ENCODE results near the gene ALLC.

ALLC gene

GRCh38 chr2:3630631-3631030 lies 27.4 kb upstream of the ALLC start:
- TF ChIP-seq CTCF (conservative IDR thresholded peaks at IDR 0.05; ENCODE audit: low read depth, low read length): no peak
- no peaks in the 10 kb centered on the region for H3K79me2 ChIP-seq (ENCODE audit: insufficient read depth, low read depth)
- H3K4me2 ChIP-seq: no peak overlapping the region
- no peaks in the 10 kb centered on the region for H3K4me1 ChIP-seq (ENCODE audit: low read depth, poor library complexity, severe bottlenecking)
- no peak overlapping the region for H3K4me3 ChIP-seq (IDR thresholded peaks at IDR 0.05; ENCODE audit: insufficient read depth, low read depth, low read length)
- H3K27me3 ChIP-seq (ENCODE audit: insufficient read depth, low read depth): no peaks in the 10 kb centered on the region
- H3K27ac ChIP-seq: no peak overlapping the region
- no peak overlapping the region for H3K9ac ChIP-seq
- H4K20me1 ChIP-seq (ENCODE audit: insufficient read depth): no peaks in the 10 kb centered on the region
- H3K36me3 ChIP-seq (ENCODE audit: insufficient read depth): no peaks in the 10 kb centered on the region
- H2AFZ ChIP-seq (ENCODE audit: low read depth): no peak overlapping the region

GRCh38 chr2:3631161-3631850 lies 26.7 kb upstream of the ALLC start:
- H4K20me1 ChIP-seq (ENCODE audit: insufficient read depth): no peaks in the 10 kb centered on the region
- H3K27me3 ChIP-seq (ENCODE audit: insufficient read depth, low read depth): no peaks in the 10 kb centered on the region
- H3K27ac ChIP-seq: no peak overlapping the region
- no peak overlapping the region for H3K9ac ChIP-seq
- no peaks in the 10 kb centered on the region for H3K36me3 ChIP-seq (ENCODE audit: insufficient read depth)
- no peak for TF ChIP-seq CTCF (conservative IDR thresholded peaks at IDR 0.05; ENCODE audit: low read depth, low read length)
- no peaks in the 10 kb centered on the region for H3K4me1 ChIP-seq (ENCODE audit: low read depth, poor library complexity, severe bottlenecking)
- no peak overlapping the region for H3K4me3 ChIP-seq (IDR thresholded peaks at IDR 0.05; ENCODE audit: insufficient read depth, low read depth, low read length)
- H3K79me2 ChIP-seq (ENCODE audit: insufficient read depth, low read depth): no peaks in the 10 kb centered on the region
- H2AFZ ChIP-seq (ENCODE audit: low read depth): no peak overlapping the region
- no peak overlapping the region for H3K4me2 ChIP-seq

- Histone ChIP-seq H2AFZ (ENCODE audit: low read depth) (no peak overlapping the region), H3K4me1 (ENCODE audit: low read depth, poor library complexity, severe bottlenecking) (no peaks in the 10 kb centered on the region), H4K20me1 (ENCODE audit: insufficient read depth) (no peaks in the 10 kb centered on the region), H3K4me2 (no peak overlapping the region), H3K36me3 (ENCODE audit: insufficient read depth) (no peaks in the 10 kb centered on the region), H3K4me3 (IDR thresholded peaks at IDR 0.05; ENCODE audit: insufficient read depth, low read depth, low read length) (no peak overlapping the region), H3K9ac (no peak overlapping the region), H3K79me2 (ENCODE audit: insufficient read depth, low read depth) (no peaks in the 10 kb centered on the region), H3K27me3 (ENCODE audit: insufficient read depth, low read depth) (no peaks in the 10 kb centered on the region), H3K27ac (no peak overlapping the region)
- TF ChIP-seq CTCF (conservative IDR thresholded peaks at IDR 0.05; ENCODE audit: low read depth, low read length): no peak
These were observed 25.9 kb upstream of the ALLC start for GRCh38 chr2:3631851-3632659.

- Histone ChIP-seq H3K79me2 (ENCODE audit: insufficient read depth, low read depth) (no peaks in the 10 kb centered on the region), H3K36me3 (ENCODE audit: insufficient read depth) (no peaks in the 10 kb centered on the region), H3K4me2 (no peak overlapping the region), H4K20me1 (ENCODE audit: insufficient read depth) (no peaks in the 10 kb centered on the region), H3K27ac (no peak overlapping the region), H3K27me3 (ENCODE audit: insufficient read depth, low read depth) (no peaks in the 10 kb centered on the region), H3K4me1 (ENCODE audit: low read depth, poor library complexity, severe bottlenecking) (no peaks in the 10 kb centered on the region), H2AFZ (ENCODE audit: low read depth) (no peak overlapping the region), H3K4me3 (IDR thresholded peaks at IDR 0.05; ENCODE audit: insufficient read depth, low read depth, low read length) (no peak overlapping the region), H3K9ac (no peak overlapping the region)
- no peak for TF ChIP-seq CTCF (conservative IDR thresholded peaks at IDR 0.05; ENCODE audit: low read depth, low read length)
These were observed 24.7 kb upstream of the ALLC start for GRCh38 chr2:3633089-3633981.

All from KMS-11 (cell line).